ENCODE data around the gene HOXA4. TPM values are rescaled to one million over a fixed set of nuclear protein-coding genes. Genes with fewer than 3 reads are reported as not detected.

Gene HOXA4
- total RNA-seq, 1 experiment from 2014 or later: 2.0 TPM

DNA sequence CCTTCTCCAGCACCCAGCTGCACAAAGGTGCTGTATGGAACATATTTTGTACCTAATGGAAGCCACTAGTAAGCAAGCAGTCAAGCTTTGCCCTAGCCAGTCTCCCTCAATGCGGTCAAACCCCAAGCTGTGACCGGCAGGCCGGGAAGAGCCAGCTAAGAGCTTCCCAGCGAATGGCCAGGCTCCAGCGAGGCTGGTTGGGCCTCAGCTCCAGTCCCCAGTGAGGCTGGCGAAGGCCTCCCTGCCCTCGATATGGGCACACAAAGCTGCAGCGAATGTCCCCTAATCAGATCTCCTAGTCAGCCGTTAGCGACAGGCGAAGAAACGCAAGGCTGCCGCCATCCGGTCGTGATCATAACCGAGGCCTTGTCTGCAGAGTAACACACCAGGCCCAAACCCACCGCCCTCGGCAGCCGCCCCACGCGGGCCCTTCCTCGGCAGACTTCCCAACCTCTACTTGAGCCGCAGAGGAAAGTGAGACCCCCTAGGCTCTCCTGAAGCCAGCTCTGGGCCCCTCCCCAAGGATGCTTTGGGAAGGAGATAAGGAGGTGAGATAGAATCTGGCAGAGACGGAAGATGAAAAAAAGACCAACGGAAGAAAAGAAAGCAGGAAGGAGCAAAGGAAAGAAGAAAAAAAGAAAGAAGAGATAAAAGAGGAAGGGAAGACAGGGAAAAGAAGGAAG lies 37.8 kb upstream of the HOXA4 start:
- TF ChIP-seq CEBPB (IDR thresholded peaks at IDR 0.05; ENCODE audit: low read depth) (no peak), ZFX (IDR thresholded peaks at IDR 0.05) (peak; percentile 97), SP1 (IDR thresholded peaks at IDR 0.05; ENCODE audit: low read depth) (no peak), EZH2phosphoT487 (IDR thresholded peaks at IDR 0.05; ENCODE audit: borderline replicate concordance) (no peak), EGR1 (IDR thresholded peaks at IDR 0.05; ENCODE audit: low read depth) (no peak), POLR2AphosphoS5 (IDR thresholded peaks at IDR 0.05; ENCODE audit: low read depth, low read length) (no peak)
- TF ChIP-seq, protein P1, sequence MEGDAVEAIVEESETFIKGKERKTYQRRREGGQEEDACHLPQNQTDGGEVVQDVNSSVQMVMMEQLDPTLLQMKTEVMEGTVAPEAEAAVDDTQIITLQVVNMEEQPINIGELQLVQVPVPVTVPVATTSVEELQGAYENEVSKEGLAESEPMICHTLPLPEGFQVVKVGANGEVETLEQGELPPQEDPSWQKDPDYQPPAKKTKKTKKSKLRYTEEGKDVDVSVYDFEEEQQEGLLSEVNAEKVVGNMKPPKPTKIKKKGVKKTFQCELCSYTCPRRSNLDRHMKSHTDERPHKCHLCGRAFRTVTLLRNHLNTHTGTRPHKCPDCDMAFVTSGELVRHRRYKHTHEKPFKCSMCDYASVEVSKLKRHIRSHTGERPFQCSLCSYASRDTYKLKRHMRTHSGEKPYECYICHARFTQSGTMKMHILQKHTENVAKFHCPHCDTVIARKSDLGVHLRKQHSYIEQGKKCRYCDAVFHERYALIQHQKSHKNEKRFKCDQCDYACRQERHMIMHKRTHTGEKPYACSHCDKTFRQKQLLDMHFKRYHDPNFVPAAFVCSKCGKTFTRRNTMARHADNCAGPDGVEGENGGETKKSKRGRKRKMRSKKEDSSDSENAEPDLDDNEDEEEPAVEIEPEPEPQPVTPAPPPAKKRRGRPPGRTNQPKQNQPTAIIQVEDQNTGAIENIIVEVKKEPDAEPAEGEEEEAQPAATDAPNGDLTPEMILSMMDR (IDR thresholded peaks at IDR 0.05 in 2 of 3, conservative IDR thresholded peaks at IDR 0.05 in 1 of 3; ENCODE audit: borderline replicate concordance in 1 of 3, insufficient read depth in 1 of 3, low read depth in 2 of 3, low read length in 2 of 3): peak in 1 of 3 experiments; percentile 14; a peak in 1 of 6 replicates
- DNase-seq (ENCODE audit: low read depth, low spot score) (no peak), ATAC-seq (no peak)
- POLR2A ChIA-PET: interaction anchor here (0.6 to 2.0 kb wide), 5 partner anchors 11 to 1527 kb away, joined by 3 to 6 read pairs (median 5); partner anchors contain the start of gene HOXA7
- Histone ChIP-seq H3K4me3 (replicated peaks in 1 of 2; ENCODE audit: low read depth in 1 of 2, low read length in 2 of 2) (peak overlapping the region; percentile 77 to 84), H3K27me3 (ENCODE audit: insufficient read depth, low read length) (no peaks in the 10 kb centered on the region), H3K4me2 (ENCODE audit: low read length) (peak overlapping the region; percentile 97), H2AFZ (ENCODE audit: low read depth, low read length, poor library complexity, severe bottlenecking) (no peak overlapping the region), H3K9ac (ENCODE audit: low read length) (peak overlapping the region; percentile 89), H4K20me1 (ENCODE audit: insufficient read depth) (no peaks in the 10 kb centered on the region), H3K36me3 (ENCODE audit: control insufficient read depth in 1 of 2, insufficient read depth in 2 of 2, low read length in 2 of 2) (no peaks in the 10 kb centered on the region), H3K4me1 (ENCODE audit: control insufficient read depth in 1 of 2, insufficient read depth in 2 of 2, low read length in 2 of 2) (peaks cover 24 to 73% of the 10 kb centered on the region in 2 experiments), H3K9me2 (ENCODE audit: insufficient read depth) (no peaks in the 10 kb centered on the region), H3K27ac (ENCODE audit: low read depth, low read length) (peak overlapping the region; percentile 91), H3K79me2 (ENCODE audit: insufficient read depth, low read length) (peaks cover 99% of the 10 kb centered on the region), H3K9me3 (ENCODE audit: control insufficient read depth in 1 of 2, insufficient read depth in 1 of 2, low read depth in 1 of 2, low read length in 2 of 2) (no peaks in the 10 kb centered on the region)
- CTCF ChIA-PET: interaction anchor here (1.3 to 6.6 kb wide), 2 partner anchors 11 to 487 kb away, joined by 3 to 32 read pairs; no protein-coding TSS in a partner anchor
- RAD21 ChIA-PET (ENCODE audit: low non-redundant PET in 1 of 2, low total read pairs in 2 of 2, uncharacterized antibody in 2 of 2, unreplicated experiment in 2 of 2): no interaction called here
- TSS peak; percentile 32 for BruUV-seq (replicated peaks)
- intact Hi-C loops (cut with micrococcal nuclease): loop anchor here (10.0 kb wide), 1 partner anchor 1304 kb away; no protein-coding TSS in a partner anchor
